Vagina (tissue), 2 donors: ENCODE measurements around the gene ATP5PO.

Experiments used
- CTCF ChIP-seq, 3 experiments: fragments of 450-650 bp in 2 of 3; fragments of 200-600 bp in 1 of 3; sonication (generic) in 1 of 3; IDR thresholded peaks; one replicate each; pipeline ENCODE4 v1.5.1; 2017 to 2019; ENCODE audit warnings: antibody characterized with exemption in 3 of 3, mild to moderate bottlenecking in 2 of 3, moderate library complexity in 2 of 3
- POLR2A ChIP-seq, 2 donors: fragments of 450-650 bp; IDR thresholded peaks; one replicate each; pipeline ENCODE4 v1.6.1; 2017; ENCODE audit warnings: antibody characterized with exemption in 2 of 2, mild to moderate bottlenecking in 2 of 2, moderate library complexity in 2 of 2
- POLR2AphosphoS5 ChIP-seq, 2 donors: sonication (generic); formaldehyde crosslinking; IDR thresholded peaks; one replicate each; pipeline ENCODE4 v1.9.0; 2017; ENCODE audit warnings: antibody characterized with exemption in 2 of 2, mild to moderate bottlenecking in 2 of 2, low read depth in 1 of 2; ENCODE audit not compliant: insufficient read depth in 1 of 2

GRCh38 chr21:33896691-33897090, 18.9 kb downstream of the ATP5PO start:
- no peak for TF ChIP-seq CTCF (IDR thresholded peaks at IDR 0.05)
- TF ChIP-seq POLR2A (IDR thresholded peaks at IDR 0.05): no peak
- TF ChIP-seq POLR2AphosphoS5 (IDR thresholded peaks at IDR 0.05; ENCODE audit: insufficient read depth in 1 of 2, low read depth in 1 of 2): no peak
